Esophagus squamous epithelium (tissue), 4 donors: ENCODE results near the gene RHD.

Source experiments
- CTCF ChIP-seq, 6 experiments: fragments of 450-650 bp in 4 of 6; fragments of 200-600 bp in 2 of 6; sonication (generic) in 2 of 6; IDR thresholded peaks; one replicate each; pipeline ENCODE4 v1.5.1; 2016 to 2019; ENCODE audit warnings: antibody characterized with exemption in 6 of 6, mild to moderate bottlenecking in 4 of 6, moderate library complexity in 4 of 6
- POLR2A ChIP-seq, 4 donors: fragments of 450-650 bp; IDR thresholded peaks; one replicate each; pipeline ENCODE4 v1.6.1; 2017; ENCODE audit warnings: antibody characterized with exemption in 4 of 4, mild to moderate bottlenecking in 4 of 4, moderate library complexity in 3 of 4

DNA sequence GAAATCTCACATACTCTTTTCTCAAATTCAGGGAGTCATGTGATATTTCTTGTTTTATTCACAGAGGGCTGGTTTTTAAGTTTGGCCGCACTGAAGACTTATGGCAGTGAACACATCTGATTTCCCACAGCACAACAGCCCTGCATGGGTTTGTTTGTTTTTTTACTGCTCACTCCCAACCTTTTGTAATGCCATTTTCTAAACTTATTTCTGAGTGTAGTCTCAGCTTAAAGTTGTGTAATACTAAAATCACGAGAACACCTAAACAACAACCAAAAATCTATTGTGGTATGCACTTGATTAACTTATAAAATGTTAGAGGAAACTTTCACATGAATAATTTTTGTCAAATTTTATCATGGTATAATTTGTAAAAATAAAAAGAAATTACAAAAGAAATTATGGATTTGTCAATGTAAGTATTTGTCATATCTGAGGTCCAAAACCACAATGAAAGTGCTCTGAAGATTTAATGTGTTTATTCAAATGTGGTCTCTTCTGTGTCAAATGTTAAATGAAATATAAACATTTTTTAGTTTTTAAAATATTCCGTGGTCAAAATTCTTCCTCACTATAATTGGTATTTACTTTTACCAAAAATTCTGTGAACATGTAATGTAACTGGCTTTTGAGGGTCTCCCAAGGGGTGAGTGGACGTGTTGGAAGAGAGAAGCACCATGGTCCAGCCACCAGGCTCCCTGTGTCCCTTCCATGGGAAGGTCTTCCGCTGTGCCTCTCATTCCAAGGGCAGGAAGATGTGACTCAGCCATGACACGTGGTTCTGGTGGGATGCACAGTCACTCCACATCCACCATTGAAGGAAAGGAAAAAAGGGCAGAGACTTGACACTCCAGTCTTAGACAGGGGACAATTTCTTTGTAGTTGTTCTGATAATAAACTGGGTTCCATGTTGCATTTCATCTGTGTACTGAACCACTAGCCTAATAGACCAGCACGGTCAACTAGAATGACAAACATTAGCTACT, 88.6 kb downstream of the RHD start:
- no peak for TF ChIP-seq CTCF (IDR thresholded peaks at IDR 0.05)
- TF ChIP-seq POLR2A (IDR thresholded peaks at IDR 0.05) = no peak
